Myometrial cell (primary cell): Measurements from ENCODE around the gene TMEM260. TPM values are rescaled to one million over a fixed set of nuclear protein-coding genes. Genes with fewer than 3 reads are reported as not detected.

Source experiments
- total RNA-seq: library from RNA; depleted of rRNA; stranded (reverse); fragments of >200 nt; gene quantifications from 2 replicates; pipeline ENCODE4 v1.2.3, GENCODE V29; 2015

TMEM260 gene
- 4.8 and 6.3 TPM in 2 replicates for total RNA-seq

GRCh38 chr14:56579345-56580220 is at the start of gene TMEM260:
TSS of gene TMEM260 (plus strand) at chr14:56579798. CDS start at chr14:56579915, 117 bp downstream.

Other genes starting within 250 kb of the TMEM260 start
- gene OTX2, start 230.7 kb downstream of the TMEM260 start, total RNA-seq: not detected in 2 replicates